Stimulated activated CD8-positive, alpha-beta memory T cell treated with anti-CD3 and anti-CD28 coated beads, Interleukin-7, amount 100 ng/mL, for 1 hour (primary cell): ENCODE results near the gene CNTNAP2.
"Not testable (repeated sequence)": the region's sequence is repeated elsewhere in the genome, so short reads cannot be mapped to it uniquely, and the experiment has no call there.

Experiments
- DNase-seq, 2 donors: peaks; one replicate each; pipeline ENCODE4 v3.0.0-alpha.2; 2020; ENCODE audit warnings: low read depth in 2 of 2

CNTNAP2 gene

DNA sequence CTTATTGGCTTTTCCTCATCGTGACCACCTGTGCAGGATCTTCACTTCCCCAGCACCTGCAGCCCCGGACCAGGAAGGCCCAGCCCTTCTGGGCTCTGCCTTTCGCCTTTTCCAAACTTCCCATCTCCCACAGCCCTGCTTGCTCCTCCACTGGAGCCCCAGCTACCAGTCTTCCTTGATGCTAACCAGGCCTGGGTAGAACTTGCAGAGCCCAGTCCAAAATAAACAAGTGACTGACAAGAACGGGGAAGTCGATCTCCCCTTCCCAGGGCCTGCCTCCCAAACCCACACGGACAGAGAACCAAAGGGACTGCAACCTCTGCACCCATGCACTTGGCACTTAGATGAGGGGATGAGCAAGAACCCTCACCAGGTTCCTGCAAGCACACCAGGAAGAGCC is 2319.1 kb downstream of the CNTNAP2 start:
- no peak for DNase-seq

DNA sequence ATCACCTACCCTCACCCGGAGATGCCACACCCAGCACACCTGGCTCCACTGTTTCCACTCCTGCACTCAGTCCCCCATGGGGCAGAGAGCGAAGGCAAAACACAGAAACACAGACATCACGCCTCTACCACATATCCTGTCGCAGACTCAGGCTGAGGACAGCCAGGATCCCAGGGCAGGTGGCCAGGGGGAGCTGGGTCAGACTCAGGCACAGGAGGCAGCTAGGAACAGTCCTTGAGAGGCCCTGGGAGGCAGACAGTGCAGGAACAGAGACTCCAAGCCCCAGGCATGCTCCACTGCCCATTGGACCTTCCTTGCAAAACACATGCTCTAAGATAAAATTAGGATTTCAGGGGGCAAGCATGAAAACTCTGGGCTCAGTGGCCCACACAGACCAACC is 2319.5 kb downstream of the CNTNAP2 start:
- DNase-seq: no peak

DNA sequence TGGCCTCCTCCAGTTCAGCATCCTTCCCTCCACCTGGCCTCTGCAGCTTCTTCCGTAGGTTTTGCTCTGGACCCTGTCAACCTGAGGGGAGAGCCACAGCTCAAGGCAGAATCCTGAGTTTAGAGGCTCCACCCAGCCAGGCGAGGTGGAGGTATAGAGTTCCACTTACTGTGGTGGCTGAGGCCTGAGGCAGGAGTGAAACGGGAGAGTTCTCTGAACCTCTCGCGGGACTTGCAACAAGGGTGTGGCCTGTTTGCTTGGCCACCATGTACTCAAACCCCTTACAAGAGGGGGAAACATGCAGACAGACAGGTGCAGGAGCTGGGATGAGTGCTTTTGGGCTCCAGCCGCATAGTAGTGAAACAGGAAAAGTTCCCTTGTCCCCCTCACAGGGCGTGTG is 2320.0 kb downstream of the CNTNAP2 start:
- no peak for DNase-seq

DNA sequence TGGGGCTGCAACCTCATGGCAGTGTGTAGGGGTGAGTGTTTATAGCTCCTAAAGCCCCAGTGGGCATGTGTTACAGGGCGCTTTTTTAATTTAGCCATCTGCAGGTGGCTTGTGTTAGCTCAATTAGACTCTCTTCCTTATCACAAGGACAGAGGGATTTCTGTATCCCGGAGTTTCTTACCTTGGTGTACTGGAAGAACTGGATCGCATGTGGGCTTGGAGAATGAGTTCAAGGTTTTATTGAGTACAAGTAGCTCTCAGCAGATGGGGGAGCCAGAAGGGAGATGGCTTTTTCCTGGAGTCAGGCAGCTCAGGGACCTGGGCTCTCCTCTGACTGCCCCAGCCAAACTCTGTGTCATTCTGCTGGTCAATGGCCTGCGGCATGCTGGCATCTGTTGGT is 2320.4 kb downstream of the CNTNAP2 start:
- no peak for DNase-seq

DNA sequence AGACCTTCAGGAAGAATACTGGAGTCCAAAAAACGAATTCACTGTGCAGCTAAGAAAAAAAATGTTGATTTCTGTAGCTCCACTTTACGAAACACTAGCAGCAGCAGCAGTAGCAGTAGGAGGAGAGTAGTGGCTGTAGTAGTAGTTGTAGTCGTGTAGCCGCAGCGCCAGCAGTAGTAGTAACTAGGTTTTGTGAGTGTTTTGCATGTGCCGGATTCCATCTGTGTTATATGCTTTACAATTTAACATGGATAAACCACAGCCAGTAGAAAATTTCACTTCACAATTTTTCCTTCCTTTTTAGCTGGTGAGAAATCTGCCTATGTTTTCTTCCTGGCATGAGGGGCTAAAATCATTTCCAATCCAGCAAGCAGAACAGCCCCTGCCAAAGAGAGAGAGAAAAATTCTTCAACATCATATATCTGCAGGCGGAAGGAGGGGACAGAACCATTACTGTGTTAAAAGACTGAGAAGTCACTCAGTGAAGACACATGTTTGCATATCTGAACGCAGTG is 2325.6 kb downstream of the CNTNAP2 start:
- no peak for DNase-seq

DNA sequence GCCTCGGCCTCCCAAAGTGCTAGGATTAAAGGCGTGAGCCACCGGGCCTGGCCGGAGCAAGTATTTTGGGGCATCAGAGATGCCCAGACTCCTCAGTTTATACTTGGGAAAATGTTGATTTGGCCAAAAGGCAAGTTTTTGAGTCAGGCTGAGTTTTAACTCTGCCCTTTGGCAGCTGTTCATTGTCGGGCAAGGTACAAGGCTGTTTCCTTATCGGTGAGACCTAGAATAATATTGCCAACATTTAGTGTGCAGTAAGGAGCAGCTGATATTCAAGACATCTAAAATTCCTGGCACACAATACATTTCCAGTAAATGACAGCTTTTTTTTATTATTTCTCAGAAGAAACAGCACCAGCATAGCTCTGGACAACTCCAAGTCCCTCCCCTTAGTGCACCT is 2326.3 kb downstream of the CNTNAP2 start:
- DNase-seq: no peak

DNA sequence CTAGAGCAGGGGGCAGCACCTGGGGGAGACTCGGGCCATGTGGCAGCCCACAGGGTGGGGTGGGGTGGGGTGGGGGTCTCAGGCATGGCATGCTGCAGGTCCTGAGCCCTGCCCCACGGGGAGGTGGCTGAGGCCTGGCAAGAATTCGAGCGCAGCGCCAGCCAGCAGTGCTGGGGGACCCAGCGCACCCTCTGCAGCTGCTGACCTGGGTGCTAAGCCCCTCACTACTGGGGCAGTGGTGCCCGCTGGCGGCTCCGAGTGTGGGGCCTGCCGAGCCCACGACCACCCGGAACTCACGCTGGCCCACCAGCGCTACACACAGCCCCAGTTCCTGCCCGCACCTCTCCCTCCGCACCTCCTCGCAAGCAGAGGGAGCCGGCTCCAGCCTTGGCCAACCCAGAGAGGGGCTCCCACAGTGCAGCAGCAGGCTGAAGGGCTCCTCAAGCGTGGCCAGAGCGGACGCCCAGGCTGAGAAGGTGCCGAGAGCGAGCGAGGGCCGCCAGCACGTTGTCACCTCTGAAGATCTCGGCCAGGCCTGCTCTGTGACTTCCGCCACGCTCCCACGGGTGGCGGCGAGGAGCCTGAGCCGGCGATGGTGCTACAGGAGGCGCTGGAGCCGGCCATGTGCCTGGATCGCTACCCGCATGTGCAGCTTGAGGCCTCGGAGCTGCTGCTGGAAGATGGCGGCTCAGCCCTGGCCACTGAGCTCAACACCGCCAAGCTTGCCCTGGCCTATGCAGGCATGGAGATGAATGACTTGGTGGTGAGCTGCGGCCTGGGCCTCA is 2328.9 kb downstream of the CNTNAP2 start:
- DNase-seq: no peak

DNA sequence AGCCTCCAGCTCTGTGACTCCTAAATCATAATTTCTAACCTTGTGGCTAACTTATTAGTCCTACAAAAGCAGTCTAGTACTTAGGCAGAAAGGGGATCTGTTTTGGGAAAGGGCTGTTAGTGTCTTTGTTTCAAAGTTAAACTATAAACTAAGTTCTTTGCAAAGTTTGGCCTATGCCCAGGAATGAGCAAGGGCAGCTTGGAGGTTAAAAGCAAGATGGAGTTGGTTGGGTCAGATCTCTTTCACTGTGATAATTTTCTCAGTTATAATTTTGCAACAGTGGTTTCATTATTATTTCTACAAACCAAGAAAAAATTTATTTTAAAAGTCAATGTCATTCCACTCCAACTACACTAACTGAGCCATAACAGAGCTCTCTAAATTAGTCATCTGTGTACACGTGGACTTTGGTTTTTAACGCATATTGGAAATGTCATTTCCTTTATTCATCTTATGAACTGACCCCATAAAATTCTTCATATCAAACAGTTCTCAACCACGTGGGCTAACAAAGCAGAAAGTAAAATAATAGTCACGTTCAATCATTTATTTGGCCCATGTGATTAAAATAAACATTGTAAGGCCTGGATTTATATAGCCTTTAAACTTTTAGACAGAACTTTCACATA is 2330.7 kb downstream of the CNTNAP2 start:
- no peak for DNase-seq

DNA sequence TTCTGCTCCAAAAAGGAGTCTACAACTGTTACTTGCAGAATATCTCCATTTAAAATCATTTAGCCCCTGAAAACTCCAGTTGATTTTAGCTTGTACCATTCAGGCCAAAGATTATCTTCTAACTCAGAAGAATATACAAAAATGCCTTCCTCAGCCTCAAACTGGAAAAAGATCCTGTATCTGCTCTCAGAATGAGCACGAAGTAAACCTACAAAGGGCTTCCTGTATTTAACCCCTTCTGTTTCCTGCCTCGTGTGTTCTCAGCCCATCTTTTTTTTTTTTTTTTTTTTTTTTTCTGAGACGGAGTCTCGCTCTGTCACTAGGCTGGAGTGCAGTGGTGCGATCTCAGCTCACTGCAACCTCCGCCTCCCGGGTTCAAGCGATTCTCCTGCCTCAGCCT is 2334.9 kb downstream of the CNTNAP2 start:
- DNase-seq: not testable (repeated sequence)

DNA sequence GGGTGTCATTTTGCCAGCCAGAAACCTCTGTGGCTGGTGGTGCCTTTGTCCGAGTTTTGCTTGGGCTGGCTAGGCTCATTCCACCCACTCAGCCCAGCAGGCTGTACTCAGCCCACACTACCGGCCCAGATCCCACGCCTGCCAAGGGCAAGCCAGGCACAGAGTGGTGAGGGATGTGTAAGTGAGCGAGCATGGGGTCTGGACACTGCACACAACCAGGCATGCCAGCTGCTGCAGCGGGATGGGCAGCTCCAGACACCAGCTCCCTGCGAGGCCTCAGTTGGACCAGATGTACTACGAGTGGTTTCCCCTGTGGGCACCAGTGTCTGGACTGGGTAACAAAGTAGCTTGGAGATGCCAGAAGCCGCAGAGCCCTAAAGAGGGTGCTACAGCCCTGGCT is 2339.8 kb downstream of the CNTNAP2 start:
- no peak for DNase-seq

DNA sequence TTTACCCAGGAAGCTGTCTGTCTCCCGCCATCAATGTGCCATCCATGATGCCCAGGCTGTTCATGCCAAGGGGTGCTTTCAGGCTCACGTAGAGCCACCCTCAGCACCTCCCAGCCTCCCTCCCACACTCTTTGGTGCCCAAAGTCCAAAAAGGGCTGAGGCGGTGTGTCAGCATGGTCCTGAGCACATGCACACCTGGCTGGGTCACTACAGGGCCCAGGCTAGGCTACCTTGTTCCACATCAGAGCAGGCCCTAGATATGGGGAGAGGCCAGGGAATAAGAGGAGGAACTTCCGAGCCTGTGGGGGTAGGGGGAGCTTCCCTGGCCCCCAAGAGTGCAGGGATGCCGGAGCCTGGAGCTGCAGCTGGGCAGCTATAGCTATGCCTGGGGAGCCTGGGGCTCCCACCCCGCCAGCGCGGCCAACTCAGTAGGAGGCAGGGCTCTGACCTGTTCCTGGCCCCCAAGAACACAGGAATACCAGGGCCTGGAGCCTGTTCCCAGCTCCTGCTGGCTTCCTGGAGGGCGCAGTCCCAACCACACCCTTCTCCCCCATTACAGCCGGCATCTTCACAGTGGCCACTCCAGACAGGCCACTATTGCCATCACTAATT is 2340.8 kb downstream of the CNTNAP2 start:
- no peak for DNase-seq

DNA sequence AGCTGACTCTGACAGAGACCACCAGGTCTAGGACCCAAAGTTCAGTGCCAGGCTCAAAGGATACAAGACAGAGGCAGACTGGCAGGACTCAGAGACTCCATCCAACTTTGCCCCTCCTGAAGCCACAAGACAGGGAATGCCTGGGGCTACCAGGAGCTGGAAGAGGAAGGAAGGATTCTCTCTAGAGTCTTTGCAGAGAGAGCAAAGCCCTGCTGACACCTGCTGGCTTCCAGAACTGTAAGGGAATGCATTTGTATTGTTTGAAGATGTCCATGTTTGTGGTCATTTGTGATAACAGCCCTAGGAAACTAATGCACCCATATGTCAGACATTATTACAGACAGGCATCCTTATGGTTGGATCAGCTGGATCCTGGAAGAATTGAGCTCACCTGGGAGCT is 2341.7 kb downstream of the CNTNAP2 start:
- DNase-seq: no peak

DNA sequence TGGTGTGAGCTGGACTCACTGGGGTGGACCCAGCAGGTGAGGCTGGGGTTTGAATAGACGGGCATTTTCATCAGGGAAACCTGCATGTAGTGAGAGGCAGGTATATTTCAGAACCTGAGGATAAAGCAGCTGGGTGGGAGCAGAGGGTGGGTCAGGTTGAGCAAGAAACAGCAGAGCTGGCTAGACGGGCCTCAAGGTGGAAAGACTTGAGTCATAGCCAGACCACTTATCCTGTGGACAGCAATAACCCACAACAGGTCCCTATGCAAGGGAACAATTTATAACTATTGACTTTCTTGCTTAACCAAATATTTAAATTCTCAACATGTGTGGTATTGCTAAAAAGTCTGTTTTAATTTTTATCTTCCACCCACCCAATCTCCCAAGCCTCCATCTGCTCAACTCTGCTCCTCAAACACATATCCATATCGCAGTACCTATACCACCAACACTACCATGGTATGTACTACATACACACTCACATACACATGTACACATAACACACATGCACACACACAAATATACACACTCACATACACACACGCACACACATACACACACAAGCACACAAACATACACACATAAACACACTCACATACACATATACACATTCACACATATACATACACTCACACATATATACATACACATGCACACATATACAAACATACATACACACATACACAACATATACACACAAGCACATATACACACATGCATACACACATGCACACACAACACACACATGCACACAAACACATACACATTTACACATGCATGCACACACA is 2345.0 kb downstream of the CNTNAP2 start:
- no peak for DNase-seq

DNA sequence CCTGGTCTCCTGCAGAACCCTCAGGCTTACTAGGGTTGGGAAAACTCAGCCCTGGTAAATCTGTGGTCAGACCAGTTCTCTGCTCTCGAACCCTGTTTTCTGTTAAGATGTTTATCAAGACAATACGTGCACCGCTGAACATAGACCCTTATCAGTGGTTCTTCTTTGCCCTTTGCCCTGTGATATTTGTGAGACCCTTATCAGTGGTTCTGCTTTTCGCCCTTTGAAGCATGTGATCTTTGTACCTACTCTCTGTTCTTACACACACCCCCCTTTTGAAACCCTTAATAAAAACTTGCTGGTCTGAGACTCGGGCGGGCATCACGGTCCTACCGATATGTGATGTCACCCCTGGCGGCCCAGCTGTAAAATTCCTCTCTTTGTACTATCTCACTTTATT is 2346.2 kb downstream of the CNTNAP2 start:
- not testable (repeated sequence) for DNase-seq

DNA sequence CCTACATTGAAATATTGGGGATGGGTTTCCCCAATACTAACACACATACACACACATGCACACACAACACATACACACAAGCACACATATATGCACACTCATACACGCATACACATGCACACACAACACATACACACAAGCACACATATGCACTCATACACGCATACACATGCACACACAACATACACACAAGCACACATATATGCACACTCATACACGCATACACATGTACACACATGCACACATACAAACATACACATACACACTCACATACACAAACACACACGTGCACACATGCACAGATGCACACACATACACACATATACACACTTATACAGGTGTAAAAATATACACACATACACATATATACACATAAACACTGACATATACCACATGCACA is 2346.6 kb downstream of the CNTNAP2 start:
- no peak for DNase-seq

DNA sequence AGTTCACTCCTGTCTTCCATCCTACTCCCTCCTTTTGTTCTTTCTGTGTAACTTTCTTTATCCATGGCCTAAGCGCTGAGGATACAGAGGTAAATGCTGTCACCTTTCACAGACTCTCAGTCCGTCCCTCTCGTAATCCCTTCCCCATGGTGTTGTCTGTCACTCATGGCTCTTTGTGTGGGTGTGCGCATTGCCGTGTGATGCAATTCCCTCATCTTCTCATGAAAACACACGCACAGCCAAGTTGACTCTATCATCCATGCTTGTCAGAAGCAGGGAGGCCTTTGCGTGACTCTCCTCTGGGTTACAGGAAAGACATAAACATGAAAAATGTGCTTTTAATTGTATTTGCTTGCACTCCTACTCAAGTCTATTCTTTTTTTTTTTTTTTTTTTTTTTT is 2348.3 kb downstream of the CNTNAP2 start:
- no peak for DNase-seq

DNA sequence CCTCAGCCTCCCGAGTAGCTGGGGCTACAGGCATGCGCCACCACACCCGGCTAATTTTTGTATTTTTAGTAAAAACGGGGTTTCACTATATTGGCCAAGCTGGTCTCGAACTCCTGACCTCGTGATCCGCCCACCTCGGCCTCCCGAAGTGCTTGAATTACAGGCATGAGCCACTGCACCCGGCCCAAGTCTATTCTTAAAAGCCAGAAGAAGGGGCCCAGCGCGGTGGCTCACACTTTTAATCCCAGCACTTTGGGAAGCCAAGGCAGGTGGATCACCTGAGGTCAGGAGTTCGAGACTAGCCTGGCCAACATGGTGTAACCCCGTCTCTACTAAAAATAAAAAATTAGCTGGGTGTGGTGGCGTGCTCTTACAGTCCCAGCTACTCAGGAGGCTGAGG is 2348.8 kb downstream of the CNTNAP2 start:
- DNase-seq: not testable (repeated sequence)

DNA sequence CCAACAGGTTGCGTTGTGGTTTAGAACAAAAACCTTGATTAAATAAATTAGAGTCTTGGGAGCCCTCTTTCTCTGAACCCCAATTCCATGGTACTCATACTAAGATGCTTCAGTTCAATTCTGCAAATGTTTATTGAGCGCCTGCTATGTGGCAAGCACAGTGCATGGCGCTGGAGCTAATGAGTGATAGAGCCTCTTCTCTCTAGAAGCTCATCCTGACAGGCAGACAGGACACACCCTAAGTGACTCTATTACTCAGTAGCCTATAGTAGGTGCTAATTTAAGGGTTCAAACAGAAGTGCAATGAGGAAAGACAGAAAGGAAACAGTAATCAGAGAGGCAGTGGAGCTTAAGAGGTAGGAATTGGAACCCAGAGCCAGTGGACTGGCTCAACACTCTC is 2349.5 kb downstream of the CNTNAP2 start:
- DNase-seq: no peak

DNA sequence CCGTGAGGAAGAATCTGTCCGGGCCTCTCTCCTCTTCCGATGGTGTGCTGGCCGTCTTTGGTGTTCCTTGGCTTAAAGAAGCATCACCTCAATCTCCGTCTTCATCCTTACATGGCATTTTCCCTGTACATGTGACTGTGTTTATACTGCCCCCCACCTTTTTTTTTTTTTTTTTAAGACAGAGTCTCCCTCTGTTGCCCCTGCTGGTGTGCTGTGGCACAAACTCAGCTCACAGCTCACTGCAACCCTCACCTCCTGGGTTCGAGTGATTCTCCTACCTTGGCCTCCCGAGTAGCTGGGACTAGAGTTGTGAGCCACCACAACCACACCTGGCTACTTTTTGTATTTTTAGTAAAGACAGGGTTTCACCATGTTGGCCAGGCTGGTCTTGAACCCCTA is 2352.1 kb downstream of the CNTNAP2 start:
- DNase-seq: no peak
